Right lobe of liver (tissue), 6 donors: Measurements from ENCODE around the gene ZNF774. TPM values are rescaled to one million over a fixed set of nuclear protein-coding genes. Genes with fewer than 3 reads are reported as not detected.
A peak's percentile ranks its signal among the peaks of the same experiment; 100 is the strongest.

Experiments
- ATAC-seq, 4 donors: fragments of 200-7000 bp; cut with Tn5 transposase; one replicate each; pipeline ENCODE4 v1.9.1; 2020; ENCODE audit warnings: mild to moderate bottlenecking in 4 of 4, moderate library complexity in 4 of 4
- DNase-seq, 3 donors: peaks; one replicate each; pipeline ENCODE4 v3.0.0-alpha.2; 2020
- H3K27ac ChIP-seq, 3 donors: fragments of 200-600 bp; one replicate each; pipeline ENCODE4 v1.8.0; 2022
- H3K27me3 ChIP-seq, 2 donors: fragments of 200-600 bp; one replicate each; pipeline ENCODE4 v1.8.0; 2022
- H3K36me3 ChIP-seq, 4 donors: fragments of 200-600 bp; sonication (generic) in 1 of 4; one replicate each; pipeline versions ENCODE4 v1.5.1 to v1.8.0; 2017 to 2022; ENCODE audit warnings: control low read depth in 1 of 4
- H3K4me1 ChIP-seq, 4 donors: fragments of 200-600 bp; sonication (generic) in 1 of 4; one replicate each; pipeline versions ENCODE4 v1.5.1 to v1.8.0; 2017 to 2022; ENCODE audit warnings: control low read depth in 1 of 4
- H3K4me3 ChIP-seq, 3 donors: fragments of 200-600 bp; one replicate each; pipeline ENCODE4 v1.8.0; 2022
- H3K9me3 ChIP-seq, 4 donors: fragments of 200-600 bp; sonication (generic) in 1 of 4; one replicate each; pipeline versions ENCODE4 v1.5.1 to v1.8.0; 2017 to 2022; ENCODE audit warnings: control low read depth in 1 of 4
- CTCF ChIP-seq, 4 donors: fragments of 200-600 bp in 3 of 4; fragments of 450-650 bp in 1 of 4; IDR thresholded peaks; one replicate each; pipeline versions ENCODE4 v1.5.1 to v1.8.0; 2016 to 2022; ENCODE audit warnings: antibody characterized with exemption in 4 of 4, mild to moderate bottlenecking in 2 of 4
- POLR2A ChIP-seq: fragments of 450-650 bp; IDR thresholded peaks from one replicate; pipeline ENCODE4 v1.6.1; 2017; ENCODE audit warnings: antibody characterized with exemption, mild to moderate bottlenecking
- WGBS: methylation state at CpG from one replicate; pipeline ENCODE4 v1.1.6; 2018; ENCODE audit warnings: low coverage, low lambda C conversion rate; ENCODE audit not compliant: insufficient coverage; ENCODE audit errors: missing lambda C conversion rate; 5-methylcytosine and 5-hydroxymethylcytosine counted together
- intact Hi-C, 2 donors: fragments of 100-400 bp; cut with DNase I; formaldehyde crosslinking; loops; one replicate each; pipeline versions ENCODE4 v1.11.2 to v1.14.1; 2022
- total RNA-seq, 6 experiments: library from RNA; depleted of rRNA in 2 of 6; stranded (reverse); fragments of >200 nt in 2 of 6; fragmentation: NEBNext Ultra II Directional in 3 of 6; extraction: Animal tissue kit (Norgen Biotek cat#: 25700) in 3 of 6; gene quantifications; one replicate each; pipeline versions ENCODE4 v1.1.0 to v1.2.4, GENCODE V29; 2016 to 2023
- donor health status: DM: no; HTN: yes; CAD: no.
- donor health status: DM: no; HTN: no; CAD: no.
- donor health status: DM: no; HTN: no; CAD: no.
- donor health status: DM: no; HTN: yes; CAD: no.
- donor health status: DM: no; HTN: yes; CAD: no.

ZNF774 gene
- total RNA-seq, 6 experiments from 2014 or later: 1.2 to 2.5 (median 1.7) TPM

GRCh38 chr15:90349821-90350220 lies 2.3 kb upstream of the ZNF774 start:
- DNase-seq (no peak), ATAC-seq (no peak)
- no peak for TF ChIP-seq POLR2A
- no peaks in the 10 kb centered on the region for H3K27me3 ChIP-seq
- no peaks in the 10 kb centered on the region for H3K36me3 ChIP-seq
- H3K27ac ChIP-seq: no peak overlapping the region
- H3K4me3 ChIP-seq: no peak overlapping the region
- WGBS: 86% methylated on average over 9 of the region's 9 CpGs
- intact Hi-C loops: no loop called here
- H3K9me3 ChIP-seq: no peaks in the 10 kb centered on the region
- no peaks in the 10 kb centered on the region for H3K4me1 ChIP-seq

- Histone ChIP-seq H3K4me1 (no peaks in the 10 kb centered on the region), H3K27me3 (no peaks in the 10 kb centered on the region), H3K27ac (no peak overlapping the region), H3K36me3 (no peaks in the 10 kb centered on the region), H3K4me3 (peak overlapping the region; percentile 73 to 97 (median 95)), H3K9me3 (no peaks in the 10 kb centered on the region)
- peak; percentile 7 to 37 (median 20) for ATAC-seq
- WGBS: 24% methylated on average over 22 of the region's 25 CpGs
- intact Hi-C loops: no loop called here
- no peak for TF ChIP-seq CTCF (IDR thresholded peaks at IDR 0.05)
- TF ChIP-seq POLR2A: no peak
- no peak for DNase-seq
Observed at GRCh38 chr15:90351479-90352106, 491 bp upstream of the ZNF774 start.

- H3K36me3 ChIP-seq: no peaks in the 10 kb centered on the region
- no peaks in the 10 kb centered on the region for H3K9me3 ChIP-seq
- no peak overlapping the region for H3K27ac ChIP-seq
- H3K4me1 ChIP-seq: no peaks in the 10 kb centered on the region
- DNase-seq (no peak), ATAC-seq (no peak)
- H3K27me3 ChIP-seq: no peaks in the 10 kb centered on the region
- intact Hi-C loops: no loop called here
- H3K4me3 ChIP-seq: no peak overlapping the region
- TF ChIP-seq CTCF (IDR thresholded peaks at IDR 0.05): no peak
- TF ChIP-seq POLR2A: no peak
- 100% methylated on average over 1 of the region's 2 CpGs for WGBS
Observed at GRCh38 chr15:90354986-90355385, 2.9 kb downstream of the ZNF774 start.

- Histone ChIP-seq H3K27me3 (no peaks in the 10 kb centered on the region), H3K27ac (no peak overlapping the region), H3K4me3 (no peak overlapping the region), H3K9me3 (no peaks in the 10 kb centered on the region), H3K4me1 (no peaks in the 10 kb centered on the region), H3K36me3 (peaks cover 0 to 4% (median 0%) of the 10 kb centered on the region in 4 donors)
- DNase-seq (no peak), ATAC-seq (no peak)
- no peak for TF ChIP-seq CTCF (IDR thresholded peaks at IDR 0.05)
- TF ChIP-seq POLR2A: no peak
- 75% methylated on average over 8 of the region's 8 CpGs for WGBS
- intact Hi-C loops: no loop called here
Observed at GRCh38 chr15:90358124-90359033, 6.3 kb downstream of the ZNF774 start.

GRCh38 chr15:90360746-90361145 lies 8.7 kb downstream of the ZNF774 start:
- no peaks in the 10 kb centered on the region for H3K9me3 ChIP-seq
- no peaks in the 10 kb centered on the region for H3K4me1 ChIP-seq
- H3K4me3 ChIP-seq: no peak overlapping the region
- no peak for TF ChIP-seq POLR2A
- TF ChIP-seq CTCF (IDR thresholded peaks at IDR 0.05): no peak
- ATAC-seq (no peak), DNase-seq (no peak)
- peaks cover 0 to 4% (median 0%) of the 10 kb centered on the region in 4 donors for H3K36me3 ChIP-seq
- WGBS: no CpG with 5 or more reads among the region's 14 CpGs
- no peaks in the 10 kb centered on the region for H3K27me3 ChIP-seq
- H3K27ac ChIP-seq: no peak overlapping the region
- intact Hi-C loops: no loop called here
